Karpas-422 (cell line): ENCODE measurements around the gene EPO. TPM values are rescaled to one million over a fixed set of nuclear protein-coding genes. Genes with fewer than 3 reads are reported as not detected.

ENCODE experiments used
- DNase-seq: peaks from one replicate; pipeline ENCODE4 v3.0.0-alpha.2; 2015
- H2AFZ ChIP-seq: fragments of 200-600 bp; sonication (generic); 2 replicates; pipeline ENCODE4 v1.6.1; 2014; ENCODE audit warnings: antibody characterized with exemption, low read length, mixed read lengths
- H3K27ac ChIP-seq: fragments of 200-600 bp; sonication (generic); 2 replicates; pipeline ENCODE4 v1.5.1; 2014; ENCODE audit warnings: mild to moderate bottlenecking, low read length, moderate library complexity
- H3K27me3 ChIP-seq: fragments of 200-600 bp; sonication (generic); 2 replicates; pipeline ENCODE4 v1.6.1; 2014; ENCODE audit warnings: low read length, mixed read lengths
- H3K36me3 ChIP-seq: fragments of 200-600 bp; sonication (generic); 2 replicates; pipeline ENCODE4 v1.6.1; 2014; ENCODE audit warnings: low read length, mixed read lengths; ENCODE audit not compliant: insufficient read depth
- H3K4me1 ChIP-seq: fragments of 200-600 bp; sonication (generic); 2 replicates; pipeline ENCODE4 v1.6.1; 2014; ENCODE audit warnings: mild to moderate bottlenecking, low read length, mixed read lengths
- H3K4me2 ChIP-seq: fragments of 200-600 bp; sonication (generic); 2 replicates; pipeline ENCODE4 v1.6.1; 2014; ENCODE audit warnings: low read length, low read depth, mild to moderate bottlenecking; ENCODE audit not compliant: poor library complexity, severe bottlenecking
- H3K4me3 ChIP-seq: fragments of 200-600 bp; sonication (generic); 2 replicates; pipeline ENCODE4 v1.5.1; 2014; ENCODE audit warnings: mild to moderate bottlenecking, antibody characterized with exemption, low read length, mixed read lengths
- H3K79me2 ChIP-seq: fragments of 200-600 bp; sonication (generic); 2 replicates; pipeline ENCODE4 v1.6.1; 2014; ENCODE audit warnings: mild to moderate bottlenecking, low read length, mixed read lengths
- H3K9ac ChIP-seq: fragments of 200-600 bp; sonication (generic); 2 replicates; pipeline ENCODE4 v1.6.0; 2014; ENCODE audit warnings: low read length
- H3K9me2 ChIP-seq: fragments of 200-600 bp; sonication (generic), shearing (Covaris generic); replicated peaks from 2 replicates; pipeline ENCODE4 v1.6.0; 2014; ENCODE audit warnings: mild to moderate bottlenecking, low read length, moderate library complexity; ENCODE audit not compliant: insufficient read depth
- H3K9me3 ChIP-seq: fragments of 300-700, 200-600 bp; sonication (generic); 2 replicates; pipeline ENCODE4 v1.6.1; 2014; ENCODE audit warnings: low read length, mixed read lengths
- H4K20me1 ChIP-seq: fragments of 200-600 bp; sonication (generic); 2 replicates; pipeline ENCODE4 v1.6.1; 2014; ENCODE audit warnings: mild to moderate bottlenecking, antibody characterized with exemption, low read length, low read depth; ENCODE audit not compliant: insufficient read depth
- total RNA-seq: library from RNA; depleted of rRNA; stranded (reverse); fragments of >200 nt; shearing (Covaris generic); gene quantifications from 2 replicates; pipeline ENCODE4 v1.2.3, GENCODE V29; 2014; ENCODE audit warnings: low replicate concordance

Gene EPO
- total RNA-seq, 1 experiment from 2014 or later = not detected

GRCh38 chr7:100686201-100686821, 34.0 kb upstream of the EPO start:
- Histone ChIP-seq H3K9ac (no peak overlapping the region), H3K9me3 (no peaks in the 10 kb centered on the region)

GRCh38 chr7:100686822-100687211, 33.5 kb upstream of the EPO start:
- H3K27me3 ChIP-seq = no peaks in the 10 kb centered on the region
- no peak overlapping the region for H3K4me3 ChIP-seq
- H3K79me2 ChIP-seq = peaks cover 36% of the 10 kb centered on the region
- no peak overlapping the region for H3K27ac ChIP-seq
- H2AFZ ChIP-seq = no peak overlapping the region
- peaks cover 11% of the 10 kb centered on the region for H3K4me1 ChIP-seq
- peaks cover 33% of the 10 kb centered on the region for H4K20me1 ChIP-seq
- H3K9ac ChIP-seq = no peak overlapping the region
- no peak overlapping the region for H3K4me2 ChIP-seq
- no peak for DNase-seq
- H3K9me3 ChIP-seq = no peaks in the 10 kb centered on the region
- peaks cover 19% of the 10 kb centered on the region for H3K36me3 ChIP-seq
- H3K9me2 ChIP-seq = no peaks in the 10 kb centered on the region

More at GRCh38 chr7:100686201-100686821, 34.0 kb upstream of the EPO start:
- no peaks in the 10 kb centered on the region for H3K27me3 ChIP-seq
- no peak overlapping the region for H2AFZ ChIP-seq
- peaks cover 19% of the 10 kb centered on the region for H3K36me3 ChIP-seq
- H4K20me1 ChIP-seq = peaks cover 28% of the 10 kb centered on the region
- H3K4me3 ChIP-seq = no peak overlapping the region
- no peak overlapping the region for H3K27ac ChIP-seq
- no peaks in the 10 kb centered on the region for H3K9me2 ChIP-seq
- H3K4me1 ChIP-seq = peaks cover 6% of the 10 kb centered on the region
- peaks cover 31% of the 10 kb centered on the region for H3K79me2 ChIP-seq
- no peak overlapping the region for H3K4me2 ChIP-seq
- no peak for DNase-seq

- Histone ChIP-seq H3K27me3 (no peaks in the 10 kb centered on the region), H3K27ac (no peak overlapping the region), H3K4me3 (no peak overlapping the region), H4K20me1 (peaks cover 38% of the 10 kb centered on the region), H3K36me3 (peaks cover 19% of the 10 kb centered on the region), H3K9me2 (no peaks in the 10 kb centered on the region), H2AFZ (no peak overlapping the region), H3K4me1 (peaks cover 15% of the 10 kb centered on the region), H3K79me2 (peaks cover 41% of the 10 kb centered on the region), H3K4me2 (no peak overlapping the region), H3K9ac (no peak overlapping the region), H3K9me3 (no peaks in the 10 kb centered on the region)
- no peak for DNase-seq
Measured at GRCh38 chr7:100687261-100687660, 33.0 kb upstream of the EPO start.

- Histone ChIP-seq H3K9ac (no peak overlapping the region), H3K27me3 (no peaks in the 10 kb centered on the region), H3K9me2 (no peaks in the 10 kb centered on the region), H3K27ac (no peak overlapping the region), H3K79me2 (peaks cover 46% of the 10 kb centered on the region), H2AFZ (no peak overlapping the region), H4K20me1 (peaks cover 37% of the 10 kb centered on the region), H3K4me3 (no peak overlapping the region), H3K4me1 (peaks cover 21% of the 10 kb centered on the region), H3K36me3 (peaks cover 16% of the 10 kb centered on the region), H3K4me2 (no peak overlapping the region), H3K9me3 (no peaks in the 10 kb centered on the region)
- no peak for DNase-seq
Measured at GRCh38 chr7:100687751-100688300, 32.4 kb upstream of the EPO start.

GRCh38 chr7:100688326-100688860, 31.9 kb upstream of the EPO start:
- Histone ChIP-seq H3K9ac (no peak overlapping the region), H3K4me1 (peaks cover 22% of the 10 kb centered on the region), H3K27ac (no peak overlapping the region), H3K4me3 (no peak overlapping the region), H3K9me3 (no peaks in the 10 kb centered on the region), H3K79me2 (peaks cover 52% of the 10 kb centered on the region), H3K4me2 (no peak overlapping the region), H4K20me1 (peaks cover 37% of the 10 kb centered on the region), H3K27me3 (no peaks in the 10 kb centered on the region), H3K9me2 (no peaks in the 10 kb centered on the region), H3K36me3 (peaks cover 16% of the 10 kb centered on the region), H2AFZ (no peak overlapping the region)
- no peak for DNase-seq

- H3K79me2 ChIP-seq = peaks cover 54% of the 10 kb centered on the region
- no peaks in the 10 kb centered on the region for H3K9me2 ChIP-seq
- H3K9ac ChIP-seq = no peak overlapping the region
- H3K4me1 ChIP-seq = peaks cover 24% of the 10 kb centered on the region
- H3K4me2 ChIP-seq = no peak overlapping the region
- DNase-seq = no peak
- no peaks in the 10 kb centered on the region for H3K27me3 ChIP-seq
- no peak overlapping the region for H2AFZ ChIP-seq
- peaks cover 16% of the 10 kb centered on the region for H3K36me3 ChIP-seq
- H3K27ac ChIP-seq = no peak overlapping the region
- H3K9me3 ChIP-seq = no peaks in the 10 kb centered on the region
- H4K20me1 ChIP-seq = peaks cover 37% of the 10 kb centered on the region
- H3K4me3 ChIP-seq = no peak overlapping the region
Measured at GRCh38 chr7:100689230-100690135, 30.8 kb upstream of the EPO start.

- peak; percentile 93 for DNase-seq
- H2AFZ ChIP-seq = no peak overlapping the region
- no peaks in the 10 kb centered on the region for H3K9me3 ChIP-seq
- peak overlapping the region; percentile 14; the same call in 1 of the 2 replicates for H3K27ac ChIP-seq
- peak overlapping the region; percentile 94 for H3K4me2 ChIP-seq
- H3K9me2 ChIP-seq = no peaks in the 10 kb centered on the region
- H3K4me1 ChIP-seq = peaks cover 38% of the 10 kb centered on the region
- H3K36me3 ChIP-seq = peaks cover 16% of the 10 kb centered on the region
- H3K27me3 ChIP-seq = no peaks in the 10 kb centered on the region
- H3K9ac ChIP-seq = peak overlapping the region; percentile 86
- H3K79me2 ChIP-seq = peaks cover 54% of the 10 kb centered on the region
- peak overlapping the region; percentile 94 for H3K4me3 ChIP-seq
- peaks cover 37% of the 10 kb centered on the region for H4K20me1 ChIP-seq
Measured at GRCh38 chr7:100691676-100692577, 28.3 kb upstream of the EPO start.
